Ishikawa (cell line): Measurements from ENCODE around the gene REN.

Experiments
- CEBPB ChIP-seq: IDR thresholded peaks from 2 replicates; pipeline ENCODE4 v1.6.1; 2012
- CREB1 ChIP-seq: IDR thresholded peaks from 2 replicates; pipeline ENCODE4 v1.6.1; 2012; ENCODE audit warnings: low read depth
- EGR1 ChIP-seq: IDR thresholded peaks from 2 replicates; pipeline ENCODE4 v1.6.1; 2012
- EP300 ChIP-seq: IDR thresholded peaks from 2 replicates; pipeline ENCODE4 v1.6.1; 2012; ENCODE audit warnings: borderline replicate concordance
- FOXM1 ChIP-seq: IDR thresholded peaks from 2 replicates; pipeline ENCODE4 v1.6.1; 2012; ENCODE audit warnings: low read depth, borderline replicate concordance
- NFIC ChIP-seq: IDR thresholded peaks from 2 replicates; pipeline ENCODE4 v1.6.1; 2012
- RAD21 ChIP-seq: IDR thresholded peaks from 2 replicates; pipeline ENCODE4 v1.6.1; 2012; ENCODE audit warnings: low read depth
- TAF1 ChIP-seq: IDR thresholded peaks from 2 replicates; pipeline ENCODE4 v1.6.1; 2012; ENCODE audit warnings: low read depth, mild to moderate bottlenecking
- TCF12 ChIP-seq: IDR thresholded peaks from 2 replicates; pipeline ENCODE4 v1.6.1; 2012; ENCODE audit warnings: low read depth
- TEAD4 ChIP-seq: IDR thresholded peaks from 2 replicates; pipeline ENCODE4 v1.6.1; 2012
- USF1 ChIP-seq: IDR thresholded peaks from 2 replicates; pipeline ENCODE4 v1.6.1; 2012
- YY1 ChIP-seq: IDR thresholded peaks from 2 replicates; pipeline ENCODE4 v1.6.1; 2012; ENCODE audit warnings: low read depth
- ZBTB7A ChIP-seq: IDR thresholded peaks from 2 replicates; pipeline ENCODE4 v1.6.1; 2012; ENCODE audit warnings: low read depth
- TF ChIP-seq, protein P1 (sequence below): IDR thresholded peaks from 2 replicates; pipeline ENCODE4 v1.6.1; 2012; ENCODE audit warnings: low read depth, mild to moderate bottlenecking
- TF ChIP-seq, protein P2 (sequence below): IDR thresholded peaks from 2 replicates; pipeline ENCODE4 v1.6.1; 2012

The REN gene

DNA sequence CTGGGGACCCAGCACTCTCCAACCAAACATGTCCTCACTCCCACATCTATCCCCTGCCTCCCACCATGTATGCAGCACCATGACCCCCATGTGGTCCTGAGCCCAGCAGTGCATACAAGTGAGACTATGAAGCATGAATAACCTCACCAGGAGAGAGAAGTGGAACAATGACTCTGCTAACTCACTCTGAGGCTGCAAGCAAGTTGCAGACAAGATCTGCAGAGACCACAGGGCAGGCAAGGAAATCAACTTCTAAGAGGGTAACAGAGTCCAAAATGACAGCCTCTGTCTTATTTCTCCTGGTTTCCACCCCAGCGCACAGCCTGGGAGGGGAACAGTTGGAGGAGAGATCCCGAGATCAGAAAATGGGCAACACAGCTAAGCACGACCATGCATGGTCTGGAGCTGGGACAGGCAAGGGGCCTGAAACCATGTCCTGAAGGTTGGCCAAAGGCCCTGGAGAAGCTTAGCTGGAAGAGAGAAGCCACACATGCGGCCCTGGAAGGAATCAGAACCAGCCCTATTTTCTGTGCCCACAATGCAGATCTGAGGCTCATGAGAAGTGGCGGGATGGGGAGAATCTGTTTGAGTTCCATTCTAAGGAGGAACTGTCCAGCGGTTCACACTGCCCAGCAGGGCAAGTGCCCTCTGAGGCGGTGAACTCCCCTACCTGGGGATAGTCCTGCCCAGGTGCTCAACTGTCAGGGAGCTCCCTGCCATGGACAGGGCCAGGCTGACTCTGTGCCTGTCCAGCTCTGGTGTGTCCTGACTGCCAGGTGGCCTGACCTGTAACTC is 12.5 kb upstream of the REN start:
- TF ChIP-seq, protein P1, sequence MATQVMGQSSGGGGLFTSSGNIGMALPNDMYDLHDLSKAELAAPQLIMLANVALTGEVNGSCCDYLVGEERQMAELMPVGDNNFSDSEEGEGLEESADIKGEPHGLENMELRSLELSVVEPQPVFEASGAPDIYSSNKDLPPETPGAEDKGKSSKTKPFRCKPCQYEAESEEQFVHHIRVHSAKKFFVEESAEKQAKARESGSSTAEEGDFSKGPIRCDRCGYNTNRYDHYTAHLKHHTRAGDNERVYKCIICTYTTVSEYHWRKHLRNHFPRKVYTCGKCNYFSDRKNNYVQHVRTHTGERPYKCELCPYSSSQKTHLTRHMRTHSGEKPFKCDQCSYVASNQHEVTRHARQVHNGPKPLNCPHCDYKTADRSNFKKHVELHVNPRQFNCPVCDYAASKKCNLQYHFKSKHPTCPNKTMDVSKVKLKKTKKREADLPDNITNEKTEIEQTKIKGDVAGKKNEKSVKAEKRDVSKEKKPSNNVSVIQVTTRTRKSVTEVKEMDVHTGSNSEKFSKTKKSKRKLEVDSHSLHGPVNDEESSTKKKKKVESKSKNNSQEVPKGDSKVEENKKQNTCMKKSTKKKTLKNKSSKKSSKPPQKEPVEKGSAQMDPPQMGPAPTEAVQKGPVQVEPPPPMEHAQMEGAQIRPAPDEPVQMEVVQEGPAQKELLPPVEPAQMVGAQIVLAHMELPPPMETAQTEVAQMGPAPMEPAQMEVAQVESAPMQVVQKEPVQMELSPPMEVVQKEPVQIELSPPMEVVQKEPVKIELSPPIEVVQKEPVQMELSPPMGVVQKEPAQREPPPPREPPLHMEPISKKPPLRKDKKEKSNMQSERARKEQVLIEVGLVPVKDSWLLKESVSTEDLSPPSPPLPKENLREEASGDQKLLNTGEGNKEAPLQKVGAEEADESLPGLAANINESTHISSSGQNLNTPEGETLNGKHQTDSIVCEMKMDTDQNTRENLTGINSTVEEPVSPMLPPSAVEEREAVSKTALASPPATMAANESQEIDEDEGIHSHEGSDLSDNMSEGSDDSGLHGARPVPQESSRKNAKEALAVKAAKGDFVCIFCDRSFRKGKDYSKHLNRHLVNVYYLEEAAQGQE = peak; percentile 71
- TF ChIP-seq EP300 = no peak

- TF ChIP-seq TAF1 (no peak), FOXM1 (no peak), CEBPB (no peak), USF1 (no peak), CREB1 (no peak), ZBTB7A (no peak), YY1 (no peak), EP300 (no peak), NFIC (no peak), EGR1 (no peak)
Observed at GRCh38 chr1:204177133-204177532, 11.0 kb upstream of the REN start.

DNA sequence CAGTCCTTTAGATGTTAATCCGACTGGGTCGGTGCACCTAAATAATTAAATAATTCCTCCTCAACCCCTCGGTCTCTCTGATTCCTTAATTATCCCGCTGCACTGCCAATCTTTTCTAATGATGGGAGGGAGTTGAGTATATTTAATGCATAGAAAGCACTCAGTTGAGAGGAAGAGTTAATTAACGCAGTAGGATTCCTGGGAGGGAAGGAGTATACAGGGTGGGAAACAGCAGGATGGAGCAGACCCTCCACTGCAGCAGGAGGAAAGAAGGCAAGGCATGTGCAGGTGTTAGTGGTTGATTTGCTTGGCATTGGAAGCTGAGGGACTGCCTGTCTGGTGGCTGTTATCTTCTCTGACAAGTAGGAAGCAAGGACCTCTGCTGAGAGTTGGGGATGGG is 9.9 kb upstream of the REN start:
- TF ChIP-seq NFIC (no peak), TEAD4 (no peak), USF1 (no peak), YY1 (no peak), EP300 (no peak), RAD21 (no peak), ZBTB7A (no peak), FOXM1 (no peak), TCF12 (no peak), CEBPB (no peak)
- TF ChIP-seq, protein P2, sequence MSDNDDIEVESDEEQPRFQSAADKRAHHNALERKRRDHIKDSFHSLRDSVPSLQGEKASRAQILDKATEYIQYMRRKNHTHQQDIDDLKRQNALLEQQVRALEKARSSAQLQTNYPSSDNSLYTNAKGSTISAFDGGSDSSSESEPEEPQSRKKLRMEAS = no peak

GRCh38 chr1:204174958-204175357 is 8.8 kb upstream of the REN start:
- TF ChIP-seq, protein P2 = no peak
- TF ChIP-seq TCF12 = no peak
- TF ChIP-seq, protein P1 = no peak
- TF ChIP-seq EGR1 = no peak
- TF ChIP-seq YY1 = no peak
- no peak for TF ChIP-seq NFIC
- TF ChIP-seq CREB1 = no peak
- TF ChIP-seq USF1 = no peak
- no peak for TF ChIP-seq FOXM1
- no peak for TF ChIP-seq TEAD4
- TF ChIP-seq EP300 = no peak
- no peak for TF ChIP-seq TAF1
- TF ChIP-seq CEBPB = no peak
- TF ChIP-seq RAD21 = no peak

DNA sequence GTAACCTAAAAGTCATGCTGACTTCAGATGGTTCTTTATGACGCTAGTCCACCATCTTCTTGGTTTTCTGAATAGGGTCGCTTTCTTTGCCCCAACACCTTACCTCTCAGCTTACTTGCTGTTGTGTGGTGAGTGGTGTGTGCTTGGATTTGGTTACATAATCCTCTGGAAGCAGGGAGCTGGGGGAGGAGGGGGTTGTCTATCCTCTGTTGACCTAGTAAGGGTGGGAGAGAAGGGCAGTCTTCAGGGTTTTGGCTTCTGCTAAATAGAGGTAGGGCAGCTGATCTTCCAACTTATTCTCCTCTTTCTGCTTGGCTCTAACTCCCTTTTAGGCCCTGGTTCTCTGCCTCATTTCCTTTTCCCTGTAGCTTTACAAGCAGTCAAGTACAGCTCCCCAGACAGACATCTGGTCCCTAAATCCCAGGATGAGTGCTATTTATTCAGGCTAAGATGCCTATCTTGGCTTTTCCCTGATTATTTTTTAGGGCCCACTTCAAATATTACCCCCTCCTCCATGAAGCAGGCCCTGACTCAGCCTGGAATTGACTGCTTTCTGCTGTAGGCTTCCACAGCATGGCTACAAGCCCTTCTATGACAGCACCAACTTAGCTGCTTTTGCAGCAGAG is 6.4 kb upstream of the REN start:
- TF ChIP-seq EP300 (no peak), FOXM1 (no peak), RAD21 (no peak), USF1 (no peak), ZBTB7A (no peak), EGR1 (no peak), TAF1 (no peak), TEAD4 (no peak), TCF12 (no peak), CREB1 (no peak), YY1 (no peak), CEBPB (no peak), NFIC (no peak)
- TF ChIP-seq, protein P1 = no peak
- TF ChIP-seq, protein P2 = no peak
